Activated T-helper 1 cell treated with anti-CD3 and anti-CD28 coated beads, Interleukin-12 subunit alpha, Interleukin-12 subunit beta, Interleukin-2, Interleukin-4 antibody, amounts not matched to agents 30 ng/mL and 10 ng/mL and 1 ng/mL, durations not matched to agents 14 hours and 24 hours and 36 hours (primary cell): ENCODE results near the gene TMEM125. TPM values are rescaled to one million over a fixed set of nuclear protein-coding genes. Genes with fewer than 3 reads are reported as not detected.

Experiments
- DNase-seq: peaks from one replicate; pipeline ENCODE4 v3.0.0; 2021; ENCODE audit warnings: low spot score
- H3K27ac Mint-ChIP-seq: one replicate; pipeline ENCODE4 v1.8.0; 2021; ENCODE audit warnings: mild to moderate bottlenecking, mixed read lengths
- H3K27me3 Mint-ChIP-seq: one replicate; pipeline ENCODE4 v1.8.0; 2022; ENCODE audit warnings: mild to moderate bottlenecking, moderate library complexity, mixed read lengths; ENCODE audit not compliant: insufficient read depth
- H3K36me3 Mint-ChIP-seq: one replicate; pipeline ENCODE4 v1.8.0; 2021; ENCODE audit warnings: low read depth, mixed read lengths
- H3K4me1 Mint-ChIP-seq: one replicate; pipeline ENCODE4 v1.8.0; 2021; ENCODE audit warnings: low read depth, mixed read lengths
- H3K4me3 Mint-ChIP-seq: one replicate; pipeline ENCODE4 v1.8.0; 2021; ENCODE audit warnings: mild to moderate bottlenecking, moderate library complexity, mixed read lengths
- H3K9me3 Mint-ChIP-seq: one replicate; pipeline ENCODE4 v1.8.0; 2021; ENCODE audit warnings: mixed read lengths
- intact Hi-C: fragments of 100-400 bp; cut with micrococcal nuclease; formaldehyde crosslinking; loops from one replicate; pipeline ENCODE4 v1.15.1; 2024
- total RNA-seq: library from RNA; stranded (reverse); gene quantifications from 2 replicates; pipeline ENCODE4 v1.2.3, GENCODE V29; 2022

Gene TMEM125
- total RNA-seq, 1 donor from 2014 or later, result not detected

DNA sequence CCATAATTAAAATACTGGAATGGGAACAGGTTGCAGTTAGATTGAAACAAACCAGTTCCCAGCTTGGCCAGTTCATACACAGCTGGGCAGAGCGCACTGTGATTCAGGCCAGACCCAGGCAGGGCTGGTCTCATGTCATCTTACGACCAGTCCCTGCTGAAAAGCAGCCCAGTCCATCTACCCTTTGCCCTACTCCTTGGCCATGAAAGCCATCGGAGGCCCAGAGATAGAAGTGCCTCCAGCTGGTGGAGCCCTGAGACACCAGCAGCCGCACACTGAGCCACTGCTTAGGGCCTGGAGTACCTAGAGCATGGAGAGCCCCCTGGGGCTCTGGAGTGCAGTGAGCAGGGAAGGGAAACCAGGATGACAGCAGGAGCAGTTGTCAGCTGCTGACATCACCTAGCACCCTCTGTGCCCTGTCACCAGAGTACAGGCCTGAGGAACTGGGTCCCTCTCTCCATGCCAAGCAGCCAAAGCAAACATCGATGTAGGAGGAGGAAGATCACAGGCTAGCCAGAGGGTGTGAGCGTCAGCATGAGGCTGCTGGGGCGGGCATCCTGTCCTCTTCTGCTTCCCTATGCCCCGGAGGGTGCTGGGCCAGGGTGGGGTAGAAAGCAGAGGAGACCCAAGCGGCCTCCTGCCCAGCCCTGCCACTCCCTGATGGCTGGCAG, 34.2 kb upstream of the TMEM125 start:
- no peak overlapping the region for H3K27ac Mint-ChIP-seq

DNA sequence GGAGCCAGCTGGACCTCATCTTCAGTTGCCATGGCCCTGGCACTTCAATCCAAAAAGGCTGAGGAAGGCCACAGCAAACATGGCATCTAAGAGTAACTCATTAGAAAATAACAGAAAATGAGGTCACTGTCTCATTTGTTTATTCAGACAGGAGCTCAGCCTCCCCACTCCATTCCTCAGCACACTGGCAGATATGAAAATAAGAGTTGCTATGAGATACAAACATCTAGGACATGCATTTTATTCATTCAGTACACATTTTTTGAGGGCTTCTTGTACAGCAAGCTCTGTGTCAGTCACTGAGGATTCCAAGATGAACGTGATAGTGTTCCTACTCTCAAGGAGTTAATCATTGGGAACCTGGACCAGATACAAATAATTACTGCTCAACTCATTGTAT, 32.7 kb upstream of the TMEM125 start:
- intact Hi-C loops, result no loop called here
- peaks cover 3% of the 10 kb centered on the region for H3K36me3 Mint-ChIP-seq
- H3K27ac Mint-ChIP-seq, result no peak overlapping the region

More for the DNA sequence above, 34.2 kb upstream of the TMEM125 start:
- peaks cover 7% of the 10 kb centered on the region for H3K27me3 Mint-ChIP-seq
- H3K36me3 Mint-ChIP-seq, result peaks cover 3% of the 10 kb centered on the region
- intact Hi-C loops, result no loop called here
- no peak for DNase-seq
- H3K4me3 Mint-ChIP-seq, result no peak overlapping the region
- H3K9me3 Mint-ChIP-seq, result peaks cover 5% of the 10 kb centered on the region
- peaks cover 17% of the 10 kb centered on the region for H3K4me1 Mint-ChIP-seq

DNA sequence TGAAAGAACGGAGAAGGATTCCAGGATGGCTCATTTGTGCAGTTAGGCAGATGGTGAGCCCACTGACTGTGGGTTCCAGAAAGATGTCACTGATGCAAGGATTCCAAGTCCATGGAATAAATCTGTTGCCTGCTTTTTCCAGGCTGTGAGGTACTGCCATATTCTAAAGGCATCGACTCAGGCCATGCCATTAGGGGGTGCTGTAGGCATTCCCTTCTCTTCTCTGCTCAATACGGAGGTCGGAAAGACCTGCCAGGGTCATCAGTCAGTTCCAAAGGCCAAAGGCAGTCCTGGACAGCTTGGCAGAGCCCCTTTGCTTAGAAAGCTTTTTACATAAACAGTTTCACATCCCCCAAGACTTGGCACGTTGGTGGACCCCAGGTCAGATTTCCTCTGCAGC, 31.7 kb upstream of the TMEM125 start:
- H3K9me3 Mint-ChIP-seq, result peaks cover 6% of the 10 kb centered on the region
- peak overlapping the region; percentile 30 for H3K27ac Mint-ChIP-seq
- H3K4me1 Mint-ChIP-seq, result peaks cover 17% of the 10 kb centered on the region
- intact Hi-C loops, result loop anchor here (1.0 to 2.0 kb wide), 5 partner anchors 57 to 176 kb away; partner anchors contain the start of genes CDC20, ELOVL1, MED8 and SZT2
- DNase-seq, result peak; percentile 13
- H3K4me3 Mint-ChIP-seq, result no peak overlapping the region
- H3K36me3 Mint-ChIP-seq, result peaks cover 3% of the 10 kb centered on the region
- H3K27me3 Mint-ChIP-seq, result peaks cover 2% of the 10 kb centered on the region

More for the DNA sequence above, 32.7 kb upstream of the TMEM125 start:
- Mint-ChIP-seq H3K4me3 (no peak overlapping the region), H3K9me3 (peaks cover 6% of the 10 kb centered on the region), H3K27me3 (peaks cover 5% of the 10 kb centered on the region), H3K4me1 (peaks cover 17% of the 10 kb centered on the region)
- DNase-seq, result no peak

DNA sequence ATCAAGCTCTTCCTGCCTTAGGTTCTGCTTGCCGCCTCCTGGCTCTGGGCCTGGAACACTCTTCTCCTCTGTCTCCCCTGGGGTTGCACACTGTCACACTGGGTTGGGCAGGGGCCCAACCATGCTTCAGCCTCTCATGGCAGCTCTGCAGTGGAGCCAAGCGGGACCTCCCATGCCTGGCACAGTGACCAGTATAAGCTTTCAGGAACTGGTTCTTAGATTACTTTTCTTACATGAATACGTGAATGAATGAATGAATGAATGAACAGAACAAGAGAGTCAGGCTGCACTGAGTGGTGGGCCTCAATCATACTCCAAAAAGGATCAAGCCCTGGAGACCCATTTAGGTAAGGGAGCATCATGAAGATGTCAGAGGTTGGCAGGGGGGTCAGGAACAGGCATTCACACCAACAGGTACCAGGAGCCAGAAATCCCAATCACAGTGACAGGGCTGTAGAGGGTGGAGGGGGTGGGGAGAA, 30.8 kb upstream of the TMEM125 start:
- peaks cover 3% of the 10 kb centered on the region for H3K36me3 Mint-ChIP-seq
- H3K27ac Mint-ChIP-seq, result peak overlapping the region; percentile 28
- H3K4me1 Mint-ChIP-seq, result peaks cover 17% of the 10 kb centered on the region
- H3K4me3 Mint-ChIP-seq, result no peak overlapping the region
- no peak for DNase-seq
- H3K9me3 Mint-ChIP-seq, result peaks cover 6% of the 10 kb centered on the region
- H3K27me3 Mint-ChIP-seq, result peaks cover 2% of the 10 kb centered on the region
- intact Hi-C loops, result loop anchor here (1.0 to 2.0 kb wide), 5 partner anchors 56 to 175 kb away; partner anchors contain the start of genes CDC20, ELOVL1, MED8 and SZT2

DNA sequence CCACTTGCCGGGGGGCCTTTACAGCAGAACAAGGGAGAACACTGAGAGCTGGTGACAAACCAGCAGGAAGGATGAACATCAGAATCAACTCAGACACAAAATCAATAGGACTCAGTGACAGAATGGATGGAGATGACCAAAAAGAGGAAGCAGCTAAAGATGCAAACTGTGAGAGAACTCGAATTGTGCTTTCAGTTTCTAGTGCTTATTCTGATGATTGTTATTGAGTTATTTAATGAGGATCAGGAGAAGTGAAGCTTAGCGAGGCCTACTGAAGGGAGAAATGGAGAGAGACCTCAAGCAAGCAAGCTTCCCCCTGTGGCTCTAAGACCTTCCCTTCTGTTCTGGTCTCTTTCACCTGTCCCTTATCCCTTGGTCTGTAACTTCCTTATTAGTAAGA, 30.3 kb upstream of the TMEM125 start:
- Mint-ChIP-seq H3K9me3 (peaks cover 6% of the 10 kb centered on the region), H3K4me1 (peaks cover 17% of the 10 kb centered on the region), H3K27ac (peak overlapping the region; percentile 20), H3K4me3 (no peak overlapping the region), H3K36me3 (peaks cover 3% of the 10 kb centered on the region), H3K27me3 (peaks cover 2% of the 10 kb centered on the region)
- intact Hi-C loops, result loop anchor here (2.0 kb wide), 1 partner anchor 55 kb away; no protein-coding TSS in a partner anchor
- DNase-seq, result no peak

DNA sequence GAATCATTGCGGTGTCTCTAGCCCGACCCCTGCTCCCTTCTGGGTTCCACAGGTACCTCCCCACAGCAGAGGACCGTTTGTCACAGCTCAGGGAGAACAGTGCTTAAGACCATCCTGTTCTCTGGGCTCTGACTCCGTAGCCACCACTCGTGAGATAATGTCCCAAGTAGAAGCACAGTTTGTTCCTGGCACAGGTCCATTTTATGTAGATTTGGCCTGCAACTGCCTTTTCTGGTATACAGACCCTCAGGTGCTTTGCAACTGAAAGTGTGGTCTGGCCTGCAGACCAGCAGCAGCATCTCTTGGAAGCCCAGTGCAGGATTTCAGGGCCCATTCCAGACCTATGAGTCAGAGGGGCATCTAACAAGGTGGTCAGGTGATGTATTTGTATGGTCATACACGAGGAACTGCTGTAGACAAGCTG, 28.4 kb upstream of the TMEM125 start:
- peaks cover 13% of the 10 kb centered on the region for H3K9me3 Mint-ChIP-seq
- H3K4me1 Mint-ChIP-seq, result peaks cover 17% of the 10 kb centered on the region
- no peak overlapping the region for H3K27ac Mint-ChIP-seq
- intact Hi-C loops, result no loop called here
- no peak overlapping the region for H3K4me3 Mint-ChIP-seq
- peaks cover 2% of the 10 kb centered on the region for H3K27me3 Mint-ChIP-seq
- H3K36me3 Mint-ChIP-seq, result peaks cover 3% of the 10 kb centered on the region
- DNase-seq, result no peak

DNA sequence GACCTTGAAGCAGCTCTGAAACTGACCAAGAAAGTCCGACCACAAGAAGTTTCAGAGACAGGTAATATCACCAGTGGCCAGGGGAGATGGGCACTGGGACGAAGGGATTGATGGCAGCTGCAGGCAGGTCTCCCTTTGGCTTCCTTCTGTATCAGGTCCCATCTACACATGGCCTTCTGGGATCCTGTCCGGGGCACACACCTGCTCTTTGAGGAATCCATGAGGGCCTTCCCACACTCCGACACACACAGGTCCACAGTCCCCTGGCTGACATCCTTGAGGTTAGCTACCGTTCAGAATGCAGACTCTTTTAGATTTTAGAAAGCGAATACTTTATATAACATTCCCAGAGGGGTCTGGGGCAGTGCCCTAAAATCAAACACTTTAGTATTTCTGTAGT, 26.5 kb upstream of the TMEM125 start:
- H3K4me3 Mint-ChIP-seq, result no peak overlapping the region
- peaks cover 4% of the 10 kb centered on the region for H3K36me3 Mint-ChIP-seq
- H3K27me3 Mint-ChIP-seq, result peaks cover 7% of the 10 kb centered on the region
- H3K9me3 Mint-ChIP-seq, result peaks cover 20% of the 10 kb centered on the region
- DNase-seq, result no peak
- intact Hi-C loops, result no loop called here
- peaks cover 15% of the 10 kb centered on the region for H3K4me1 Mint-ChIP-seq
- H3K27ac Mint-ChIP-seq, result no peak overlapping the region

DNA sequence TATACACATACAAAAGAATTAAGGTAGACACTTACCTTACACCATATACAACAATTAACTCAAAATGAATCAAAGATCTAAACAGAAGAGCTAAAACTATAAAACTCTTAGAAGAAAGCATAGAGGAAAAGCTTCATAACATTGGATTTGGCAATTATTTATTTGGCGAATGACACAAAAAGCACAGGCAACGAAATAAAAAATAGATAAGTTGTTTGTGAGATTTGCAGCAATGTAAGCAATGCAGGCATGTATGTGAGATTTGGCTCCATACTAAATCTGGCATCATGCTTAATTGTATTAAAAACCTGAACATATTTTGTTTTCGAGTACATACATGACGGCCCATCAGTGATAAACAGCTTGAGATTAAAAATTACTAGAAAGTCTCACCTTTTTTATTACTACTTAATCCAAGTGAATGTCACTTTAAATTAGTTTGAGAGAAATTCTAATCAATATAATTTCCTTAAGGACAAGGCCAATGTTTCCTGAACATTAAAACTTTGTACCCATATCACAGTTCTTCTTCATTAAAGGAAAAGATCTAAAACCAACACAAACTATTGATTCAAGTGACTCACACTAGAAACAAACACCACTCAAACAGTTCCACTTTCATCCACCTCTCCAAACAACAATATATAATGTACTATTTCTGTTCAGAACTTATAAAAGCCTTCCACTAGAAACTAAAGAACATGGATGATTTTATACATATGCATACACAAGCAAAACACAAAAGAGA, 23.1 kb upstream of the TMEM125 start:
- no peak for DNase-seq
- Mint-ChIP-seq H3K27me3 (peaks cover 9% of the 10 kb centered on the region), H3K36me3 (peaks cover 2% of the 10 kb centered on the region), H3K27ac (no peak overlapping the region), H3K4me1 (no peaks in the 10 kb centered on the region), H3K4me3 (no peak overlapping the region), H3K9me3 (peaks cover 14% of the 10 kb centered on the region)
- intact Hi-C loops, result no loop called here

DNA sequence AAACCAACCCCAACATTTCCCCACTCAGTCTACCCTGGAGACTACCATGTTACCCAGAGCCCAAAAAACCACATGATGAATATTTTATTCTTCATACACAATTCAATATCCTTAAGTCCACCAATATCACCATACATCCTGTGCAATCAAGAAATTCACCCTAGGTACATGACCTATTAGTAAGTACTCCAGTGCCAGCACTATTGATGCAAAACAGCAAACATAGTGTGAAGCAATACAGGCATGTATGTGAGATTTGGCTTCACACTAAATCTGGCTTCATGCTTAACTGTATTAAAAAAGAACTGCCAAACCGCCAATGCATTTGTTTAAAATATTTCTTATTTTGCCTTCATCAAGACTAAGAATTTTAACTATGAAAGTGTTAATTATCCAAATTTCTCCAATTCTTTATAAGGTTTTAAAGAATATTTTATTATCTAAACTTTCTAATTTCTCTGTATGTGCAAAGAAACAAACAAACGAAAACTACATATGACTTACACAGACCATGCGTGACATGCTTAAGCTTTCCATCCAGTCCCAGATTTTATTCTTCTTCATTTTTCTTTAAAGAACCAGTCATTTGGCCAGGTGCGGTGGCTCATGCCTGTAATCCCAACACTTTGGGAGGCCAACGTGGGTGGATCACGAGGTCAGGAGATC, 22.4 kb upstream of the TMEM125 start:
- Mint-ChIP-seq H3K27me3 (peaks cover 15% of the 10 kb centered on the region), H3K9me3 (peaks cover 14% of the 10 kb centered on the region), H3K36me3 (peaks cover 2% of the 10 kb centered on the region), H3K4me3 (no peak overlapping the region), H3K4me1 (no peaks in the 10 kb centered on the region), H3K27ac (no peak overlapping the region)
- intact Hi-C loops, result no loop called here
- DNase-seq, result no peak

DNA sequence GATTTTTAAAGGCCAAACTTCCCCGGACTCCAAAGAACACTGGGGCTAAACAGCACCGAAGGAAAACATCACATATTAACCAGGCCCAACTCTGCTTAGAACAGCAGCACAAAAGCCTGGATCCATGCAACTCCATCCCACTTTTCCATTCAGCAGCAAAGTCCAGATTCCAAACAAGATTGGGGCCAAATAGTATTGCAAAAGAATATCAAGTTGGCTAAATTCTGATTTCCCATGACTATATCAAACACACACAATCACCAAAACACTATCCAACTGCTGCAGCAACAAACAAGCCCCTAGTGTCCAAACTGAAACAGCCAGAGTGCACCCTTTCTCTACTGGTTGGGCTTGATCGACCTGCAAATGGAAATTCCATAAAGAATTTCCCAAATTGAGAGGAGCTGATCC, 19.4 kb upstream of the TMEM125 start:
- no peak overlapping the region for H3K27ac Mint-ChIP-seq
- peaks cover 2% of the 10 kb centered on the region for H3K36me3 Mint-ChIP-seq
- H3K4me3 Mint-ChIP-seq, result no peak overlapping the region

DNA sequence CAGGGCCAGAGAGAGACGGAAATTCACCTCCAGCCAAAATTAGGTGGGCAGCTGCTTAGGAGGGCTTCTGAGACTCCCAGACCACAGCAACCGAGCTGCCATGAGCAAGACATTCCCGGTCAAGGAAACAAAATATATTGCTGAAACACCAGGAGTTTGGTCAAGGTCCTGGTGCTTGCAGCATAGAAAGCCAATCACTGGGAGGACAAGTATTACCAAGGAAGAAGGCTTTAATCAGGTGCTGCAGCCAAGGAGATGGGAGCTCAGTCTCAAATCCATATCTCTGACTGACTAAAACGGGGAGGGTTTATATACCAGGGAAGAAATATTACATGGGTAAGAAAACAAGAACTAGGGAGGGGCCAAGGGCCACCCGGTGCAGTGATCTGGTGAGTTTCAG, 18.8 kb upstream of the TMEM125 start:
- Mint-ChIP-seq H3K36me3 (peaks cover 2% of the 10 kb centered on the region), H3K4me3 (no peak overlapping the region), H3K27ac (no peak overlapping the region), H3K4me1 (no peaks in the 10 kb centered on the region), H3K27me3 (peaks cover 21% of the 10 kb centered on the region), H3K9me3 (peaks cover 11% of the 10 kb centered on the region)
- no peak for DNase-seq
- intact Hi-C loops, result no loop called here

More for the DNA sequence above, 19.4 kb upstream of the TMEM125 start:
- DNase-seq, result no peak
- H3K4me1 Mint-ChIP-seq, result no peaks in the 10 kb centered on the region
- H3K27me3 Mint-ChIP-seq, result peaks cover 21% of the 10 kb centered on the region
- peaks cover 14% of the 10 kb centered on the region for H3K9me3 Mint-ChIP-seq
- intact Hi-C loops, result no loop called here

DNA sequence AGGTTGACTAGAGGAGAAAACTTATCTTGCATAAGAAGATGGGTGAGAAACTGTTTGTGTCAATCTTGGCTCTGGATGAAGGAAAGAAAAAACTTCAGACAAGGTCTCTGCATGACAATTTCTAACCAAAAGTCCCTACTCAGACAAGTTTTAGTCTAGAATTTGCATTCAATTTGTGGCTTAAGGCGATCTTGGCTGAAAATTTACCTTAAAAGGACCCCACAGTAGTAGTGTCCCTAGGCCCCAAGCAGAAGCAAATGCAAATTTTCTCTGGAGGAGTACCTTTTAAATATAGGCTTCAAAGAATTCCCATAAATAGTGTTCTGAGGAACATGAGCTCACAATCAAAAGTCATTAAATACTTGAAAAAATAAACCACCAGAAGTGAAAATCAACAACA, 17.6 kb upstream of the TMEM125 start:
- H3K27ac Mint-ChIP-seq, result no peak overlapping the region
- no peak overlapping the region for H3K4me3 Mint-ChIP-seq
- peaks cover 16% of the 10 kb centered on the region for H3K27me3 Mint-ChIP-seq
- H3K4me1 Mint-ChIP-seq, result no peaks in the 10 kb centered on the region
- no peak for DNase-seq
- H3K36me3 Mint-ChIP-seq, result no peaks in the 10 kb centered on the region
- intact Hi-C loops, result no loop called here
- H3K9me3 Mint-ChIP-seq, result peaks cover under 1% of the 10 kb centered on the region
